ENCODE results near the gene KIF22.
"Not testable (repeated sequence)": the region's sequence is repeated elsewhere in the genome, so short reads cannot be mapped to it uniquely, and the experiment has no call there.

The KIF22 gene

DNA sequence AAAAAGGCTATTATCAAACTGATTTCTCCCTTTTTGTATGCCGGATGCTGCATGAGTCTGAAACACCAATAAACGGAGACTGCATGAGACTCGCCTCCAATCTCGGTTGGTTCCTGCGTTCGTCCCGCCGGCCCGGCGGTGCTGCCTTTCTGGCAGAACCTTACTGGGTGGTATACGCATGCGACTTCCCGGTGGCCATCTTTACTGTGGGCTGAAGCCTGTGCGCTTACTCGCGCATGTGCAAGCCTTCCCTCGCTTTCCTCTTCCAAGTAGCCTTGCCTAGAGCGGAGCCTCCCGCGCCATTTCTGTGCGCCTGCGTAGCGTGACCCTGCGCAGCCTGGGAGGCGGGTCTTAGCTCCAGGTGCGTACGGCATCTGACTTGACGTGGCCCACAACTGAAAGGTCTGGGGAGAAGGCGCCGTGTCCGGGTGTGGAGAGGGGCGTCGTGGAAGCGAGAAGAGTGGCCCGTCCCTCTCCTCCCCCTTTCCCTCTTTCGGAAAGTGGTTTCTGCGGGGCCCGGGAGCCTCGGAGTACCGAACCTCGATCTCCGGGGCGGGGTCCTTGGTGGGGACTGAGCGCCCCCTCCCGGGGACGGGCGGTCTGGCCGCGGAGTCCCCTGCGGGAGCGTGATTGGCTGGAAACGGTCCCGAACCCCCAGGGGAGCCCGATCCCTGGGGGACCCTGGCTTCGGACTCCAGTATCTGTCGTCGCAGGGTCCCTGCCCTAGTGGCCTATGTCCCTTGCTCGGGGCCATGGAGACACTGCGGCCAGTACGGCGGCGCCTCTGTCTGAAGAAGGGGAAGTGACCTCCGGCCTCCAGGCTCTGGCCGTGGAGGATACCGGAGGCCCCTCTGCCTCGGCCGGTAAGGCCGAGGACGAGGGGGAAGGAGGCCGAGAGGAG, 25.5 kb downstream of the KIF22 start, which contains the start of gene PAGR1:
Gene PAGR1 (plus strand): TSS at position 360 of the 901 bp plus-strand sequence. CDS start 374 bp downstream, at position 734.
- DNase-seq: peak; percentile 87 to 96

GRCh38 chr16:29816694-29817441, 26.3 kb downstream of the KIF22 start:
- no peak for DNase-seq

DNA sequence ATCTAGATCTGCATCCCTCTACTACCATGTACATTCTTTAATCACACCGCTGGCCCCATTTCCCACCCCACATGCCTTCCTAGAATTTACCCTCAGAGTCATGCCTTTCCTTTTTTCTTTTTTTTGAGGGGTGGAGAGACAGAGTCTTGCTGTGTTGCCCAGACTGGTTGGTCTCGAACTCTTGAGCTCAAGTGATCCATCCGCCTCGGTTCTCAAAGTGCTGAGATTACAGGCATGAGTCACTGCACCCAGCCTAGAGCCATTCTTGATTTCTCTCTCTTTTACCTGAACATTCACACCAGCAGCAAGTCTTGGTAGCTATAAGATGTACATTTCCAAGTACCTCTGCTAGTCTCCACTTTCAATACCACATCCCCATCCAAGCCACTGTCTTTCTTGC, 27.5 kb downstream of the KIF22 start:
- DNase-seq: no peak

DNA sequence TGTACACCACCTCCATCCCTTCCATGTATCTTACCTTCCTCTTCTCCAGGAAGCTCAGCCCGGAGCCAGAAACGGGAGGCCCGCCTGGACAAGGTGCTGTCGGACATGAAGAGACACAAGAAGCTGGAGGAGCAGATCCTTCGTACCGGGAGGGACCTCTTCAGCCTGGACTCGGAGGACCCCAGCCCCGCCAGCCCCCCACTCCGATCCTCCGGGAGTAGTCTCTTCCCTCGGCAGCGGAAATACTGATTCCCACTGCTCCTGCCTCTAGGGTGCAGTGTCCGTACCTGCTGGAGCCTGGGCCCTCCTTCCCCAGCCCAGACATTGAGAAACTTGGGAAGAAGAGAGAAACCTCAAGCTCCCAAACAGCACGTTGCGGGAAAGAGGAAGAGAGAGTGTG, 29.0 kb downstream of the KIF22 start:
- DNase-seq: no peak

DNA sequence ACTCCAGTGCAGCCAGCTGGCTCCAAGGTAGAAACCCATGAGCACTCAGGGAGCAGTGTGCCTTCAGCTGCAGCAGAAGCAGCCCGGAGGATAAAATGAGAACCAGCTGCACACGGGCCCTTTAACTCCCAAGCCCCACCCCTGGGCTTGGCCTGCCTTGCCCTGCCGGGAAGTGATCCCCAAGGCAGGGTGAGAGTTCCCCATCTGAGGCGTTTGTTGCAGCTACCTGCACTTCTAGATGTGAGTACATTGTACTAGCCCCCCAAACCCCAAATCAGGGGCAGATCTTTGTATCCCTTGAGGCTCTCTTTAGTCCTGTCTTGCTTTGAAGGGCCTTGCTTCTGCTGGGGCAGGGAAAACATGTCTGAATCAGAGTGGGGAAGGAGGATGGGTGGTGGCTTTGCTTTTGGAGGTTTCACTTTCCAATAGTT, 29.7 kb downstream of the KIF22 start, which contains the start of gene MVP:
Gene MVP (plus strand): TSS at position 192 of the 431 bp plus-strand sequence. CDS start 10,088 bp downstream, outside the sequence.
- no peak for DNase-seq

DNA sequence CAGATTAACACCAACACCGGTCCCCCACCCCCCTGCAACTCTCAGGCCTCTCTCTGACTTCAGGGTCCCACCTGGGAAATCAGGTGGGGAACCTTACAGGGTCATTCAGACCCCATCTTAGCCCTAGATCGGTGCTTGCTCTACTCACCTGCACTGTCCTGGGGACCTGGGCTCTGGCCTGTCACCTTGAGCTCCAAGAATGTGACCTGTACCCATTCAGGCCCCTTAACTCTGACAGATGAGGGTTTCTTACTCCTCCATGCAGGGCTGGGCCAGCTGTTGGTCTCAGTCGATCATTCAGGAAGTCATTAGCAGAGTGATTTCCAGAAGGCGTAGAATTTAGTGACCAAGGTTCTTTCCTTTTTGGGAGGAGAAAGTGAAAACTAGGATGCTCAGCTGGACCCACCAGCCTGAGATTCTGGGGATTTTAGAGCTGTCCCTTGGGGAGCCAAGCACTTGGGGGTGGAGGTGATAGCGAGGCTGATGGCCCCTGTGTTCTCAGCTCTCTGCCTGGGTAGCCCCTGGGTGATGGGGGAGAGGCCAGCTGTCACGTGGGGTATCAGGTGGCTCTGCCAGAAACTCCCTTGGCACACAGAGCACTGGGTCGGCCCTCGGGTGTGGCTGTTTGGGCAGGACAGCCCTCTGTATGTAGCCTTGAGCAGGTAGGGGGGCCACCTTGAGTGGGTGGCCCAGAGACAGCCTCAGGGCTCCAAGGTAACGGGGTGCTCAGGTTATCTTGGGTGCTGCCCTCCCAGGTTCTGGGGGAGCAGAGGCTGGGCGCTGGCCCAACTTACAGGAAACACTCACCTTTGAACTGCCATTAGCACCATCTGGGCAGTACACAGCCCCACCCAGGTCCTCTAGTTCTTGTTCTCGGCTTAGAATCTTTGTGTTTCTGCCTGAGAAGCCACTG, 30.4 kb downstream of the KIF22 start:
- no peak for DNase-seq

DNA sequence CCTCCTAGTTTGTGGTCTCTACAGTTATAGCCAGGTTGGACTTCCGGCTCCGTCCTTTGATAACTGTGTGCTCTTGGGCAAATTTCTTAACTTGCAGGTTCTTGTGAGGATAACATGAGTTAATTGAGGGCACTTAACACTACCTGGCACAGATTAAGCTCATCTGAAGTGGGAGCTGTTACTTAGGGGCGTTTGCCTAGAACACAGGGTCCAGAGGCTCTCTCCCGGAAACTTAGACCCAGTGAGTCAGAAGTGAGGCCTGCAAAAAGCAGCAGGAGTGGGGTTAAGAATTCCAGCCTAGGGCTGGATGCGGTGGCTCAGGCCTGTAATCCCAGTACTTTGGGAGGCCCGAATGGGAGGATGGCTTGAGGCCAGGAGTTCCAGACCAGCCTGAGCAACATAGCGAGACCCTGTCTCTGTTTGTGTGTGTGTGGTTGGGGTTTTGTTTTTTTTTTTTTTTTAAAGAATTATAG, 31.1 kb downstream of the KIF22 start:
- no peak for DNase-seq

- no peak for DNase-seq
Measured at GRCh38 chr16:29824589-29825144, 34.1 kb downstream of the KIF22 start.

- DNase-seq: peak; percentile 82 to 95
Measured at GRCh38 chr16:29825145-29826044, 34.8 kb downstream of the KIF22 start.

DNA sequence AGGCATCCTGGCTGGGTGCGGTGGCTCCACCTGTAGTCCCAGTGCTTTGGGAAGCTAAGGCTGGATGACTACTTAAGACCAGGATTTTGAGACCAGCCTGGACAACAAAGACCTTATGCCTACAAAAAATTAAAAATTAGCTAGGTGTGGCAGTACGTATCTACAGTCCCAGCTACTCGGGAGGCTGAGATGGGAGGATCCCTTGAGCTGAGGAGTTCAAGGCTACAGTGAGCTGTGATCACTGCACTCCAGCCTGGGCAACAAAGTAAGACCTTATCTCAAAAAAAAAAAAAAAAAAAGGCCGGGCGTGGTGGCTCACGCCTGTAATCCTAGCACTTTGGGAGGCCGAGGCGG, 35.8 kb downstream of the KIF22 start:
- no peak for DNase-seq

DNA sequence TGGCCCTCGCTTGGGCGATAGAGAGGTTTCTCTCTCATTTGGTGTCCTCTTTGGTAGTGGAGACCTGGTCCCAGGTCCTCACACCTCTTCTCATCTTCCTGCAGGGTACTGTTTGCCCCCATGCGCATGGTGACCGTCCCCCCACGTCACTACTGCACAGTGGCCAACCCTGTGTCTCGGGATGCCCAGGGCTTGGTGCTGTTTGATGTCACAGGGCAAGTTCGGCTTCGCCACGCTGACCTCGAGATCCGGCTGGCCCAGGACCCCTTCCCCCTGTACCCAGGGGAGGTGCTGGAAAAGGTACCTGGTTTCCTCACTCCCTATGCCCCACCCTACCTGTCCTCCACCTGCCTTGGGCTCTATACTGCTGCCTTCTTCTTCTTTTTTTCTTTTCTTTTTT, 40.2 kb downstream of the KIF22 start:
- no peak for DNase-seq

GRCh38 chr16:29831490-29831889, 40.9 kb downstream of the KIF22 start:
- peak; percentile 42 to 77 for DNase-seq

DNA sequence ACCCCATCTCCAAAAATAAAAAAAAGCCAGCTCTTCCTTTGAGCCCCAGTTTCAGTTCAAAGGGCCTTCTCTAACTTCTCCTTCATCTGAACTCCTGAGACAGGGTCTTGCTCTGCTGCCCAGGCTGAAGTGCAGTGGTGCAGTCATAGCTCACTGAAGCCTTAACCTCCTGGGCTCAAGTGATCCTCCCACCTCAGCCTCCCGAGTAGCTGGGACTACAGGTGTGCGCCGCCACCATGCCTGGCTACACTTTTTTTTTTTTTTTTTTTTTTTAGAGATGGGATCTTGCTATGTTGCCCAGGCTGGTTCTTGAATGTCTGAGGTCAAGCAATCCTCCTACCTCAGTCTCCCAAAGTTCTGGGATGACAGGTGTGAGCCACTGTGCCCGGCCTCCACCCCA, 42.7 kb downstream of the KIF22 start:
- not testable (repeated sequence) for DNase-seq

DNA sequence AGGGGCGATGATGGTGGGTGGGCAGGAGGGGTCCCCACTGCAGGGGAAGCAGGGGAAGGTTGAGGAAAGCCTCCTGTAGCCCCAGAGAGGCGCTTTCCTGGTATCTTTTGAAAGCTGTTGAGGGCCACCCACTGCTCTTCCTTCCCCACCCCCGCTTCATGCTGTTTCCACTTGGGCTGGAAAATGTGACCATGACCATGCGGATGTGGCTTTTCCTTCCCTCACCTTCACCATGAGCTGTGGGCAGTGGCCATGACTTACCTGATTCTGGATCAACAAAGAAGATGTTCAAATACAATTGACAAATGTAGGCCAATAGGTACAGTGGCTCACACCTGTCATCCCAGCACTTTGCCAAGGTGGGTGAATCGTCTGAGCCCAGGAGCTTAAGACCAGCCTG, 43.5 kb downstream of the KIF22 start:
- no peak for DNase-seq

GRCh38 chr16:29835926-29836325, 45.4 kb downstream of the KIF22 start:
- DNase-seq: no peak

GRCh38 chr16:29836623-29837022, 46.1 kb downstream of the KIF22 start:
- DNase-seq: no peak

GRCh38 chr16:29837841-29838240, 47.3 kb downstream of the KIF22 start:
- DNase-seq: no peak

DNA sequence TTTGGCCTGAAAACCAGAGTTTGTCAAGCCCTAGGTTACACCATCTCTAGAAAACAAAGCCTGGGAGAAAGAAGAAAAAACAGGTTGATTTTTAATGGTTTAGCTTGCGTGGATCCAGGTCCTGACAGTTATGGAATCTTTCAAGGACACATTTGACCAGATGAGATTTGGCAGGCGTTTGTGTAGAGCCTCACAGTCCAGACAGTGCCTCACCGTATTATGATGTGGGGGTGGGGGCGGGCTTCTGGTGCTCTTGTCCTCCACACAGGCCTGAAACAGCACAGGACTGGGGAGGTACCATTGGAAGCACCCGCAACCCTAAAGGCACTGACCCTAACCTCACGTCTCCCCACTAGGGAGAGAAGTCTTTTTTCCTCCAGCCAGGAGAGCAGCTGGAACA, 49.3 kb downstream of the KIF22 start:
- no peak for DNase-seq

DNA sequence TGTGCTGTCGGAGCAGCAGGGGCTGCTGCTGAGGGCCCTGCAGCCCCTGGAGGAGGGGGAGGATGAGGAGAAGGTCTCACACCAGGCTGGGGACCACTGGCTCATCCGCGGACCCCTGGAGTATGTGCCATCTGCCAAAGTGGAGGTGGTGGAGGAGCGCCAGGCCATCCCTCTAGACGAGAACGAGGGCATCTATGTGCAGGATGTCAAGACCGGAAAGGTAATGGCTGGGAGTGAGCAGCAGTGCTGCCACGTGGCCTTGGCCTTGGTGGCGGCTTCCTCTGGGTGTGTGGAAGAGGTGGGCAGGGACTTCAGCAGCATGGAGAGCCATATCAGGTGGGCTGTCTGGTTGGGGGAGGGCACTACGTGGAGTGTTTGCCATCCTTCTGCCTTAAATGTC, 49.7 kb downstream of the KIF22 start:
- DNase-seq: no peak

DNA sequence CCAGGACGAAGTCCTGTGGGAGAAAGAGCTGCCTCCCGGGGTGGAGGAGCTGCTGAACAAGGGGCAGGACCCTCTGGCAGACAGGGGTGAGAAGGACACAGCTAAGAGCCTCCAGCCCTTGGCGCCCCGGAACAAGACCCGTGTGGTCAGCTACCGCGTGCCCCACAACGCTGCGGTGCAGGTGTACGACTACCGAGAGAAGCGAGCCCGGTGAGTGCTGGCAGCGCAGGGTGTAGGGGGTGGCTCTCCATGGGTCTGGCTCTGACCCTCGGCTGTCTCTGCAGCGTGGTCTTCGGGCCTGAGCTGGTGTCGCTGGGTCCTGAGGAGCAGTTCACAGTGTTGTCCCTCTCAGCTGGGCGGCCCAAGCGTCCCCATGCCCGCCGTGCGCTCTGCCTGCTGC, 51.1 kb downstream of the KIF22 start:
- no peak for DNase-seq

- DNase-seq: no peak
Measured at GRCh38 chr16:29842732-29843346, 52.3 kb downstream of the KIF22 start.
